Measurements from ENCODE around the gene PACS2. TPM values are rescaled to one million over a fixed set of nuclear protein-coding genes. Genes with fewer than 3 reads are reported as not detected.
"Not testable (repeated sequence)": the region's sequence is repeated elsewhere in the genome, so short reads cannot be mapped to it uniquely, and the experiment has no call there.

Gene PACS2
- total and polyA plus RNA-seq, 3 donors from 2014 or later, result 99.2 to 174 (median 167) TPM

GRCh38 chr14:105294142-105294597 lies 20.4 kb upstream of the PACS2 start:
- DNase-seq, result no peak
- Histone ChIP-seq H3K4me1 (peaks cover 7% of the 10 kb centered on the region), H3K36me3 (ENCODE audit: low read depth, missing control alignments) (no peaks in the 10 kb centered on the region), H3K27ac (no peak overlapping the region), H3K9me3 (no peaks in the 10 kb centered on the region), H3K27me3 (no peaks in the 10 kb centered on the region), H3K4me3 (no peak overlapping the region)
- TF ChIP-seq CTCF (IDR thresholded peaks at IDR 0.05), result no peak
- no peak for TF ChIP-seq POLR2A (IDR thresholded peaks at IDR 0.05)
- intact Hi-C loops (cut with DNase I; ENCODE audit: low total_unique reads), result no loop called here
- 69 to 71% methylated on average over 10 to 15 of the region's 15 CpGs for WGBS, 2 donors

- H3K4me1 ChIP-seq; H3K27me3 ChIP-seq; H3K27ac ChIP-seq; H3K9me3 ChIP-seq; intact Hi-C loops (cut with DNase I; ENCODE audit: low total_unique reads); H3K4me3 ChIP-seq; DNase-seq; H3K36me3 ChIP-seq (ENCODE audit: low read depth, missing control alignments): not testable (repeated sequence)
- WGBS, 2 donors, result 93 to 95% methylated on average over 11 of the region's 11 CpGs
These were observed 17.2 kb upstream of the PACS2 start for GRCh38 chr14:105297311-105297710.

DNA sequence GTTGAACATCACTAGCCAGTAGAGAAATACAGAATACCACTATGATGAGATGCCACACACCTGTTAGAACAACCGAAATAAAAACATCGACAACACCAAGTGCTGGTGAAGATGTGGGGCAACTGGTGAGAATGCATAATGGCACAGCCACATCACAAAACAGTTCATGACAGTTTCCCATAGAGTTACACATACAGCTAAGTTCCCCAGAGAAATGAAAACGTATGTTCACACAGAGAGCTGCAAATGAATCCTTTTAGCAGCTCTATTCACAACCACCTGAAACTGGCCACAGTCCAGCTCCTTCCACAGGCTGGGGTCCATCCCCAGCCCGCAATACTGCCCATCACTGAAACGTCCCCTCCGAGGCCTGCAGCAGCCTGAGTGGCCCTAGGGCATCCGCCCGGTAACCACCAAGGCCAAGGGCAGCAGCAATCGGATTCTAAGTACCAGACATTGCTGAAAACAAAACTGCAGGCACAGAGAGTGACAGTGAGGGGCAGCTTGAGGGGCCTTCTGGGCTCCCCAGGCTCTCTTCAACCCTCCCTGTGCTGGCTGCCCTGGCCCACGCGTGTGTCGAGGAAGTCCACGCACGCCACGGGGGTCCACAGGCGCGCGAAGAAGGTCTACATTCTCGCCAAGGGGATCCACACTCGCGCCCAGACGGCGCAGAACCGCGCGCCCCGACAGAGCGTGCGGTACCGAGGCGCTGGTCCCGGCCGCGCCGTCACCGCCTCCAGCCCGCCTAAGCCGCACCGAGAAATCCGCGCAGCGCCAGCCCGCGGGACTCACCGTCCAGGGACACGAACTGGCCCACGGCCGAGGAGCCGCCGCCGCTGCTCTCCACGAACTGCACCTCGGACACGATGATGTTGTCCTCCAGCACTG lies 14.7 kb upstream of the PACS2 start:
- peak overlapping the region; percentile 78 to 82 for H3K4me3 ChIP-seq
- peak overlapping the region; percentile 81 to 91 for H3K27ac ChIP-seq
- no peaks in the 10 kb centered on the region for H3K27me3 ChIP-seq
- DNase-seq, result peak; percentile 47
- intact Hi-C loops (cut with DNase I; ENCODE audit: low total_unique reads), result no loop called here
- H3K9me3 ChIP-seq, result no peaks in the 10 kb centered on the region
- H3K36me3 ChIP-seq (ENCODE audit: low read depth, missing control alignments), result no peaks in the 10 kb centered on the region
- WGBS, 2 donors, result 5 to 6% methylated on average over 28 to 52 of the region's 54 CpGs
- no peaks in the 10 kb centered on the region for H3K4me1 ChIP-seq
- no peak for TF ChIP-seq POLR2A (IDR thresholded peaks at IDR 0.05)
- no peak for TF ChIP-seq CTCF (IDR thresholded peaks at IDR 0.05)

DNA sequence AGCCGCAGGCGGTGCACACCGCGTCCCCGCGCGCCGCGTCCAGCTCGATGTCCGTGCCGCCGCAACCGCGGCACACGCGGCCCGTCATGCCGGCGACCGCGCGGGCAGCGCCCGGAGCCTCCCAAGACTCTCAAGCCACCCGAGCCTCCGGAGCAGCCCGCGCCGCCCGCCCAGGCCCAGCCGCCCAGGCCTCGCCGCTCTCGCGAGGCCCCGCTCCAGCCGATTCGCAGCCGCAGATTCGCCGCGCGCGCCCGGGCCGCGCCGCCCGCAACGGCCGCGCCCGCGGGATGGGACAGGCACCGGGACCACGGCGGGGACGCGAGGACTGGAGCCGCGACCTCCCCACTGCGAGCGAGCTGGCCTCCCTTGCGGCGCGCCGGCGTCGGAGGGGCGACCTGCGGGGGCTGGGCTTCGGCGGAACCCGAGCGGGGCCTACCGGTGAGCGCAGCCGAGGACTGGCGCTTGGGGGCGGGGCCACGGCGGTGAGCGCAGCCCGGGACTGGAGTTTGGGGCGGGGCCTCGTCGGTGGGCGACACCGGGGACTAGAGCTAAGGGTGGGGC lies 13.9 kb upstream of the PACS2 start, which contains the start of gene BRF1:
BRF1 (minus strand) TSS at position 460 of the 561 bp plus-strand sequence; CDS start at position 88, 372 bp downstream.
- Histone ChIP-seq H3K4me3 (peak within 1 kb of the TSS; percentile 78 to 82), H3K27me3 (no peaks in the 10 kb centered on the region), H3K4me1 (no peaks in the 10 kb centered on the region), H3K9me3 (no peaks in the 10 kb centered on the region), H3K27ac (peak within 1 kb of the TSS; percentile 81 to 91), H3K36me3 (ENCODE audit: low read depth, missing control alignments) (no peaks in the 10 kb centered on the region)
- TF ChIP-seq CTCF (IDR thresholded peaks at IDR 0.05) (no peak), POLR2A (IDR thresholded peaks at IDR 0.05) (no peak)
- intact Hi-C loops (cut with DNase I; ENCODE audit: low total_unique reads), result no loop called here
- whole genome bisulfite sequencing, 2 donors, result 0% methylated on average over 4 to 65 of the region's 90 CpGs
- peak; percentile 93 for DNase-seq

DNA sequence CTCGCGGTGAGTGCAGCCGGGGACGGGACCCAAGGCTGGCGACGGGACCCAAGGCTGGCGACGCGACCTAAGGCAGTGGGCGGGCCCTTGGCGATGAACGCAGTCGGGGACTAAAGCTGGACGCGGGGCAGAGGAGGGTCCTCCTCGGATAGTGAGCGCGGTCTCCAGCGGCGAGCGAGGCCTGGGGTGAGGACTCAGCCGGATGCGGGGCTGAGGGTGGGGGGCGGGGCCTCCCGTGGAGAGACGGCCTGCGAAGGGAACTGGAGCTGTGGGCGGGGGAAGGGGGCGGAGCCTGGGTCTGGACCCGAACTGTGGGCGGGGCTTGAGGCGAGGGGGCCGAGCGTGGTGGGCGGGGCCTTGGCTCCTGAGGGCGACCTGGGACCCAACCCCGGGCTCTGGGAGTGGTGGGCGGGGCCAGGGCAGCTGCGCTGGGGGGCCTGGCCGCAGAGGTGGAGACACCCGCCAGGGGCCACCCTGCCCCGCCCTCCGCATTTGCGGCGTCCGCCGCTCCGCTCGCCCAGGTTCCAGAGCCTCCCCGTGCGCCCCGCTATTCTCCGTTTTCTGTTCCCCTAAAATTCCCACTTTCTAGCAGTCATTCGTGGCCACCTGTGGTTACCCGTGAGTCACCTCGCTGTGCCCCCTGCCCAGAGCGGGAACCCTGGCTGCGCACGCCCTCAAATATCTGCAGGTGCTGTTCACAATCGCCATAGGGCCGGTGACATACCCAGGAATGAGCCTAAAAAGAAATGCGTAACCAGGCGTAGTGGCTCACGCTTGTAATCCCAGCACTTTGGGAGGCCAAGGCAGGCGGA lies 13.2 kb upstream of the PACS2 start:
- WGBS, 2 donors, result 8 to 9% methylated on average over 28 to 61 of the region's 65 CpGs
- Histone ChIP-seq H3K4me1 (no peaks in the 10 kb centered on the region), H3K4me3 (peak overlapping the region; percentile 78 to 82), H3K9me3 (no peaks in the 10 kb centered on the region), H3K27ac (peak overlapping the region; percentile 79 to 91), H3K36me3 (ENCODE audit: low read depth, missing control alignments) (no peaks in the 10 kb centered on the region), H3K27me3 (no peaks in the 10 kb centered on the region)
- TF ChIP-seq CTCF (IDR thresholded peaks at IDR 0.05), result no peak
- TF ChIP-seq POLR2A (IDR thresholded peaks at IDR 0.05), result no peak
- peak; percentile 99 for DNase-seq
- intact Hi-C loops (cut with DNase I; ENCODE audit: low total_unique reads), result no loop called here

DNA sequence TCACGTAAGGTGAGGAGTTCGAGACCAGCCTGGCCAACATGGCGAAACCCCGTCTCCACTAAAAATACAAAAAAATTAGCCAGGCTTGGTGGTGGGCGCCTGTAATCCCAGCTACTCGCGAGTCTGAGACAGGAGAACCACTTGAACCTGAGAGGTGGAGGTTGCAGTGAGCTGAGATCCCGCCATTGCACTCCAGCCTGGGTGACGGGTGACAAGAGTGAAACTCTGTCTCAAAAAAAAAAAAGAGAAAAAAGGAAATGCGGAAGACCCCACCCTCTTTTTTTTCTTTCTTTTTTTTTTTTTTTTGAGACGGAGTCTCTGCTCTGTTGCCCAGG lies 12.7 kb upstream of the PACS2 start:
- intact Hi-C loops (cut with DNase I; ENCODE audit: low total_unique reads); H3K4me1 ChIP-seq: not testable (repeated sequence)
- WGBS, 2 donors, result 60 to 70% methylated on average over 11 of the region's 11 CpGs

More for the DNA sequence above, 12.7 kb upstream of the PACS2 start:
- Histone ChIP-seq H3K4me3 (peak overlapping the region; percentile 78 to 82), H3K27ac (peak overlapping the region; percentile 79 to 91)
- not testable (repeated sequence) for H3K36me3 ChIP-seq (ENCODE audit: low read depth, missing control alignments); H3K9me3 ChIP-seq; H3K27me3 ChIP-seq; DNase-seq

Data from testis (tissue), 3 donors.